ENCODE data around the gene ENPEP.

ENPEP gene

DNA sequence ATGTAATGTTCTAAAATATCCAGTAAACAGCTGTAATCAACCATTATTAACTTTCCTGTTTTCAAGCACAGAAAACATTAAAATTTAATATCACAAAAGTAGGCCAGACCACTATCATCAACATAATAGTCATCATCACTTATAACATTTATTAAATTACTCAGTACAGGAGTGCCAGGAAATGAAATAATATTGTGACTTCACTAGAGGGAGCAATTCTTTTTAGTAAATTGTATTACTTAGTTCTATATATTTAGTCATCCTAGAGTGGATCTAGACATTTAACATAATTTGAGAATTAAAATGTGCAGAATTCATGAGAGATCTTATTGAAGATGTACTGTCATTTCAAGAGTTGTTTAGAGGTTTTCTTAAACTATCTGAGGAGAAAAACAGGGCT, 113.3 kb downstream of the ENPEP start:
- in situ Hi-C loops (cut with HindIII; ENCODE audit: low sequenced_read_pairs) = no loop called here

DNA sequence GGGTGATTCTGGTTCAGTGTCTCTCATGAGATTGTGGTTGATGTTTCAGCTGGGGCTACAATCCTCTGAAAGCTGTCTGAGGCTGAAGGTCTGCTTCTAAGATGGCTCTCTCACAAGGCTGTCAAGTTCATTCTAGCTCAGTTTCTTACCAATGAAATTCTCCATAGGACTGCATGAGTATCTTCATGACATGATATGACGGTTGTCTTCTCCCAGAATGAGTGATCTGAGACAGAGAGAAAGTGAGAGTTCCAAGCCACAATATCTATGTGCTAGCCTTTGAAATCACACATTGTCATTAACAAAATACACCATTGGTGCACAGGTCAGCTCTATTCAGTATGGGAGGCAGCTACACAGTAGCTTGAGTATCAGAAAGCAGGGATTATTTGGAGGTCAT, 119.6 kb downstream of the ENPEP start:
- in situ Hi-C loops (cut with HindIII; ENCODE audit: low sequenced_read_pairs) = no loop called here

DNA sequence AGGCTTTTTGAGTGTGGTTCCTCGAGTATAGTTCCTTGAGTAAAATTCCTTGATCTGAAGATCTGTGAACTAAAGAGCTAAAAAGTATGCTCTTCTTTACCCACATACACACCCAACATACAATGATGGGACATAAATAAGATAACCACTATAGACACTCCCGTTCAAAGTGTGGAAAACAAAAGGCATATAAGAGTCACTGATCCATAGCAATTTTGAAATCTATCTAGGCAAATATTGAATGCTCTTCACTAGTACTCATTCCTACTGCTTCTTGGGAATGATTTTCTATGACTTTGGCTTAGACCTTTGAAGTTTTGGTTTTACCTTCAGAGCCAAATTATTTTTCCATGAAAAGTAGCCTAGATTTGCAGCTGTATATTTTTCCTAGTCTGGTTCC, 120.5 kb downstream of the ENPEP start:
- in situ Hi-C loops (cut with HindIII; ENCODE audit: low sequenced_read_pairs) = no loop called here

DNA sequence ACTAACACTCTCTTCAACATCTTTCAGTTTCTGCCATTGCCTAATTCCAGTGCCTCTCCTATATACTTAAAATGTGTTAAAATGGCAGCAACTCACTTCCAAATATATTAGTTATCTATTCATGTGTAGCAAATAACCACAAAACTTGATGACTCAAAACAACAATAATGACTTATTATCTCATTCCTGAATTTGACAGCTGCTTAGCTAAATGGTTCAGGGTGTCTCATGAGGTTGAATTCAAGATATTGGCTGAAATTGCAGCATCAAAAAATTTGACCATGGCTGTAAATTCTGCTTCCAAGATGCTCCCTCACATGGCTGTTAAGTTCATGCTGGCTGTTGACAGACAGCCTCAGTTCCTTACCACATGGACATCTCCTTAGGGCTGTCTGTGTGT, 121.6 kb downstream of the ENPEP start:
- in situ Hi-C loops (cut with HindIII; ENCODE audit: low sequenced_read_pairs) = no loop called here

DNA sequence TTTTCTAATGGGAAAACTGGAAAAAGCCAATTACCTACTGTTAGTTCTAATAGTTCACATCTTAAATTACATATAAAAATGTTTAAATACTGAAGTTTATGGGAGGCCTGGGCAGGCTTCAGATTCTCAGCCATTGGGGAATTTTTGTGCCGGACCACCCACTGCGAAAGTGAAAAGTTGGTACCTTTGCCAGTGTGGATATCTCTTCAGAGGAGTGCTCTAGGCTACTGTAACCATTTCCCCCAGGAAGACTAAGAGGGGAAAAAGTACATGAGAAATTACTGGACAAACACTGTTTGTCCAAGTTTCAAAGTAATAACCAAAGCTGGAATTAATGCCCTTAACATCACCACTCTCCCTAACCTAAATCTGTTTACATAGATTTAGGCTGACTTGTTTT, 126.1 kb downstream of the ENPEP start:
- in situ Hi-C loops (cut with HindIII; ENCODE audit: low sequenced_read_pairs) = no loop called here

DNA sequence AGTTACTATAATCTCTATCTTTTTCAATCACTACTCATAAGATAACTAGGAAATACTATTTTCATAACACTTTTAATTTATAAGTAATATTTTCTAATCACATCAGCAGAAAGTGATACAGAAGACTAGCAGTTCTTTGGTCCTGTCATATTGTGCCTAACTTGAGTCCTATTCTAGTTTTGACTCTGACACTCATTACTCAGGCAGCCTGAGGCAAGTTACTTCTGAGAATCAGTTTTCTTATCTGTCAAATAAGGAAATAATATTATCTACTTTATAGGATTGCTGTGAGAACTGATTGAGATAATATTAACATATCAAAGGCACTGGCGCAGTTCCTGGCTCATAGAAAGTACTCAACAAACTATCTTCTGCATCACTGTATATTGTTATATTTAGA, 129.1 kb downstream of the ENPEP start:
- in situ Hi-C loops (cut with HindIII; ENCODE audit: low sequenced_read_pairs) = no loop called here

DNA sequence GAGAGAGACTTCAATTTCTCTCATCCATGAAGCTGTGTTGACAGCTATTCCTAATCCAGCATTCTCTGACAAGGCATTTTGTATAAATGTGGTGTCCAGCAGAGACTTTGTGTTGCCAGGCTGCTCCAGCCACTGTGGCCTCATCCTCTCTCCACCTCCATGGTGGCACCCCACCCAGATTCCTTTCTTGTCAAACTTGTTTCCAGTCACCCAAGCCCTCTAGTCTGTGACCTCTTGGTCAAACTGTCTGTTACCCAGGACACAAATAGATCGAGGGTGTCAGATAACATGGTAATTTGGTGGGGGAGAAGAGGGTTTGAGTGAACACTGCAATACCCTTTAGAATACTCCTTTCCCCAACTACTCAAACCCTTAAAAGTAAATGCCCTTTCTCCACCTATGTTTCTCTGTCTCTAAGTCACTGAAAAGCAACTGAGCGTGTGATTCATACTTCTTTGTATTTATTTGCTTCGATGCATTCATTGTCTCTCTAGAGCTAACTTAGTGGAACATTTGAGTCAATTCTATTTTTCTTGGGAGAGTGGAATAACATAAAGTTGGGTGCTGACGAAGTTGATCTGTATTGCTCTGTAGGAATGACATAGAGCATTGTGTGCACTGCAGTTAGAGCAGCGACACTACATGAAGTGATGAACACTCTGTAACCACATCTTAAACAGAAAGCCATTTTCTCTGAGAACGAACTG, 133.2 kb downstream of the ENPEP start:
- in situ Hi-C loops (cut with HindIII; ENCODE audit: low sequenced_read_pairs) = no loop called here

DNA sequence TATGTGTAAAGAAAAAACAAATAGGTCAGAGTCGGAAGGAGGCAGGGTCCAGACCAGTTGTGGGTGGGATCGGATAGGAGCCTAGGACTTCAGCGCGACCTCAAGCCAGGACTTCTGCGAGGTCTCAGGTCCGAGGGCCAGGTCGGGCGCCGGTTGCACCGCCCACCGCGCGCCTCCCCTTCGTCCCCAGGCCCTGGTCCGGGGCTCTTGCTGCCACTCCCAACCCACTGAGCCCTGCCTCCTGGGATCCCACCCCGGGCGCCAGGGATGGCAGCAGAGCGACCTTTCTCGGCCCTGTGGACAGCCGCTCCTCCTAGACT, 134.6 kb downstream of the ENPEP start:
- in situ Hi-C loops (cut with HindIII; ENCODE audit: low sequenced_read_pairs) = loop anchor here (5.0 kb wide), 1 partner anchor 53 kb away; no protein-coding TSS in a partner anchor

DNA sequence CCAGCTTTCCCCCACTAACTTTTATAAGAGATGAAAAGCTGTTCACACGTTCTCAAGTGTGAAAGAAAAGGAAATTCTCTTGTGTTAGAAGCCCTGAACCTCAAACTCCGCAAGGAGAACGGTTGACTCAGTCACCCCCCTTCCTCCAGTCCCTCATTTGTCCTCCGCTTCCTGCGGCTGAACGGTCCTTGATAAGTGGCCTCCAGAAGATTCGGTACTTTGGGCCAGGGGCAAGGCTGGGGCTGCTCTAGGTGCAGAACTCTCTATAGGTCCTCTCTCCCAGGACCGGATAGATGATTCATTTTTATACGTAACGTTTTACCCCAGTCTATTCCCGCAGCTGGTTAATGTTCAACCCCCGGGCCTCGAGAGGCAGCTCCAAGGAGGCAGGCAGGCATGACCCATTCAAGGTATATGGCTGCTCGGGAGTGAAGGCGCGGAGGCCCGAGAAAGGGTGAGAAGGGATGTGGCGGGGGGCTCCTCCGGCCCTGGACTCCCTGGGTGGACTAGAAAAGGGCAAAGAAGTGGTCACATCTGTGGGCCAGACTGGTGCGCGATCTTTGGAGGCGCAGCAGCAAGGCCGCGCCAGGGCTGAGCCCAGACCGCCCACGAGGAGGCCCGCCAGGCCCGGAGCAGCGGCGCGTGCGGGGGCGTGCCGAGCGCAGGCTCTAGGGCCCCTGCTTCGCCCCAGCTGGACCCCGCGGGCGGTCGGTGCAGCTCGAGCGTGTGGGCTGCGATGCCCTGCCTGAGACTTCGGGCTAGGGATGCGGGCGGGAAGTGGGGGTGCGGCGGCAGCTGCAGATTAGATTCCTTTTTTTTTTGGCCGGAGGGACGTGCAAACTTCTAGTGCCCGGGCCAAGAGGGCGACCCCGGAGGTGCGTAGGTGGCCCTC, 135.2 kb downstream of the ENPEP start:
- in situ Hi-C loops (cut with HindIII; ENCODE audit: low sequenced_read_pairs) = loop anchor here (5.0 kb wide), 1 partner anchor 54 kb away; no protein-coding TSS in a partner anchor

DNA sequence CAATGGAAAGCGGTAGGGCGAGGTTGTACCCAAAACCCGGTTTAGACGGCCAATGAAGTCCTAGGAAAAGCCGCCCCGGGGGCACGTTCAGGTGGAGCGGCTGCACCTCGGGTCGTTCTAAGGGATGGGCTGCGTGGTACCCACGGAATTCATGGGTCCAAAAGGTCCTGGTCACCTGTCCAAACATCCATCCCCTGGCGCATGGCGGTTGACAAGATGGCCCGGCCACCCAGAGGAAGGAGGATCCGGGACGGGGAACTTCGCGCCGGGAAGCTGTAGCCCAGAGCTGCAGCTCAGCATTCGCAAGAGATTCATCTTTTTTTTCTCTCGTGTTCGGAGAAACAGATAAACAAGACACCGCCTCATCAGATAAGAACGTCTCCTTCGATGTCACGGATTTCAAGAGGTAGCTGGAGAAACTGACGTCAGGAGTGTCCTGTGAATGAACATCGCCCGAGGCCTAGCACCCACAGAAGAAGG, 136.1 kb downstream of the ENPEP start:
- in situ Hi-C loops (cut with HindIII; ENCODE audit: low sequenced_read_pairs) = loop anchor here (5.0 kb wide), 1 partner anchor 55 kb away; no protein-coding TSS in a partner anchor

DNA sequence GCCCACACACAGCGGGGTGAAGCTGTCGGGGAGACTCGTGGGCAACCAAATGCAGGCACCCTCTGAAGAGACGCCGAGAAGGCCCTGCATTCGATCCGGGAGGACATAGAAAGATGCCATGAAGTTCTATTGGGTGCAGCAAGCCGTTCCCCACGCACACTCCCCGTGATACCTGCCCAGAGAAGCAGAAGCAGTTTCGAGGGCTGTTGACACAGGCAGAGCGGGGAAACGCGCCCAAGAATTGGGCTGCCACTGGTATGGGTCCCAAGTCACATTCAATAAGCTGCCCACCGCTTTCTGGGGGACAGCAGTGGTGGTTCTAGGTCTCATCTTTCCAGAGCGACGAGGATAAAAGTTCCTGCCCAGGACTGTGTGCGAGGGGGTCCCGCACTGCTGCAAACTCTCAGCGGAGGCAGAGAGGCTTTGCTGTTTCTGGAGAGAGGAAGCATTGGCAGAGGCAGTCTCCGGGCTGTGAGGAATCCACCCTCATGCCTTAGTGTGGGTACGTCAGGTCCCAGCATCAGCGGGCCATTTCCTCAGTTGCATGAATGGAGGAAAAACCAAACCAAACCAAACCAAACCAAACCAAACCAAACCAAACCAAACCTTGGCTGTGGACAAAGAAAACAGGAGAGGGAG, 136.8 kb downstream of the ENPEP start:
- in situ Hi-C loops (cut with HindIII; ENCODE audit: low sequenced_read_pairs) = loop anchor here (5.0 kb wide), 1 partner anchor 55 kb away; no protein-coding TSS in a partner anchor

DNA sequence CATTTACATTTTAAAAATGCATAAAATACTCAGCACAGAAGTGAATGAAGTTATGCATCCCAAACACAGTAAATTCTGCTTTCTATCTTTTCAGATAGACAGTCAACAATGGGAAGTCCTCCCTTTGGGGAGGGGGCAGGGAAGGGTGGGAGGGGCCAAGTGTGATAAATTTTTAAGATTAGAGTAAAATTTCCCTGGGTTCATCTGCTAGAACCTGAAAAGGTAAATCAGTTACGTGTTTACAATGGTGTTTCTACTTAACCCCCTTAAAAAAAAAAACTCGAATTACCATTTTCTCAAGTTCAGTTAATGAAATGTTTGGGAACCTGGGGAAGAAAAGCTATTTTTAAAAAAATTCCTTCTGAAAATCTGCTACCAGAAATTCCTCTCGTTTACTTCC, 137.8 kb downstream of the ENPEP start:
- in situ Hi-C loops (cut with HindIII; ENCODE audit: low sequenced_read_pairs) = loop anchor here (5.0 kb wide), 1 partner anchor 56 kb away; no protein-coding TSS in a partner anchor

DNA sequence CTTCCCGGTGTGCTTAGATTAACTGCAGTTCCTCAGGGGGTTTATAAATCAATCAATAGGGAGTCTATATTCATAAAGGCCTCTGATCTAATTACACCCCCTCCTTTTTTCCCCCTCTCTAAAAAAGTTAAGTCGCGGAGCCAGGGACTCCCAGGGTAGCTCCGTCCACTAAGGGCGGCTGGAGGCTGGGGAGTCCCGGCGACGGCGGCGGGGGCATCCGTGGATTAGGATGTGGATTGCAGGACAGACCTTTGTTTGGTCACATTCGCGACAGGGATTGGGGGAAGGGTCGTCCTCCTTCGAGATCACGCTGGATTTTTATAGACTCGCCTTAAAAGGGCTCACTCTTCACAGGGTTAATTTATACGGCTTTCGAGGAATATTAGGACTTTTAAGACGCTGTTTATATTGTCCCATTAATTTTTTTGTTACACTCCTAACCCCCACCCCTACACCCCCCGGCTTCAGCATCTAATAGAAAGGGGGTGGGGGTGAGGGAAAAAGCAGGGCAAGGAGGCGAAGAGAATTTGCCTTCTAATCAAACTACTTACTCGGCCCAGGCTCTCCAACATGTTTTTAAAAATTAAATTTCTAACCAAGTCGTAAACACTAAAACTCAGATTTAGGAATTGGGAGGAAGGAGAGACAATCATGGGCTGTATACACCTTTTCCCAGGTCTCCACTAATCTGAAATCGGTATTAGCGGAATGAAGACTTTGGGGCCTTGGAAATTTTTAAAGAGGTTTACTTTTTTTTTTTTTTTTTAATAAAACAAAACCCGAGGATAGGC, 138.4 kb downstream of the ENPEP start:
- in situ Hi-C loops (cut with HindIII; ENCODE audit: low sequenced_read_pairs) = loop anchor here (5.0 kb wide), 1 partner anchor 57 kb away; no protein-coding TSS in a partner anchor
